ENCODE data around the gene DNAJC1. TPM values are rescaled to one million over a fixed set of nuclear protein-coding genes. Genes with fewer than 3 reads are reported as not detected.

DNAJC1 gene
- total RNA-seq, 1 experiment from 2014 or later, result 13.2 TPM

DNA sequence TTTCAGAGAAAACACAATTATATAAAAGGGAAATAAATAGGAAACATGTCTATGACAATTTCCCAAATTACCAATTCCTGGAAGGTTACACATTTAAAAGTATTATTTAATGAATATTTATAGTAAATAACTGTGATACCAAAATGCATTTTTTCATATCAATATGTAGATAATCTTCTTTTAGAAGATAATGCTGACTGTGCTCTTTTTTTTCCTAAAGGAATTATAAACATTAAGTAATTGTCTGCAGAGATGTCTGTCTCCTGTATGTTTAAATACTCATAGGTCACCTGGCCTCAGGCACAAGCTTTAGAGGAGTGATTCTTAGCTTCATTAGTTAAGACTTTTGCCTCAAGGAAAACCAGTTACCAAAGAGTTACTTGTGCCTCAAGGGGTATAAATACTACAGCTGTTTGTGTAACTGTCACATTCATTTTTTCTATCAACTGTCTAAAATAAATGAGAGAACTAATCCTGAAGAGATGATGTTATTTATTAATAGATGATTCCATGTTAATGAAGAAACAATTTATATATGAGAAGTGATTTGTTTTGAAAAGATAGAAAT lies 77.1 kb downstream of the DNAJC1 start (continued):
- TF ChIP-seq, protein P1, sequence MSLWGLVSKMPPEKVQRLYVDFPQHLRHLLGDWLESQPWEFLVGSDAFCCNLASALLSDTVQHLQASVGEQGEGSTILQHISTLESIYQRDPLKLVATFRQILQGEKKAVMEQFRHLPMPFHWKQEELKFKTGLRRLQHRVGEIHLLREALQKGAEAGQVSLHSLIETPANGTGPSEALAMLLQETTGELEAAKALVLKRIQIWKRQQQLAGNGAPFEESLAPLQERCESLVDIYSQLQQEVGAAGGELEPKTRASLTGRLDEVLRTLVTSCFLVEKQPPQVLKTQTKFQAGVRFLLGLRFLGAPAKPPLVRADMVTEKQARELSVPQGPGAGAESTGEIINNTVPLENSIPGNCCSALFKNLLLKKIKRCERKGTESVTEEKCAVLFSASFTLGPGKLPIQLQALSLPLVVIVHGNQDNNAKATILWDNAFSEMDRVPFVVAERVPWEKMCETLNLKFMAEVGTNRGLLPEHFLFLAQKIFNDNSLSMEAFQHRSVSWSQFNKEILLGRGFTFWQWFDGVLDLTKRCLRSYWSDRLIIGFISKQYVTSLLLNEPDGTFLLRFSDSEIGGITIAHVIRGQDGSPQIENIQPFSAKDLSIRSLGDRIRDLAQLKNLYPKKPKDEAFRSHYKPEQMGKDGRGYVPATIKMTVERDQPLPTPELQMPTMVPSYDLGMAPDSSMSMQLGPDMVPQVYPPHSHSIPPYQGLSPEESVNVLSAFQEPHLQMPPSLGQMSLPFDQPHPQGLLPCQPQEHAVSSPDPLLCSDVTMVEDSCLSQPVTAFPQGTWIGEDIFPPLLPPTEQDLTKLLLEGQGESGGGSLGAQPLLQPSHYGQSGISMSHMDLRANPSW (CRISPR knock-in tag; conservative IDR thresholded peaks at IDR 0.05; ENCODE audit: low read depth), result no peak
- TF ChIP-seq ZNF219 (CRISPR knock-in tag; IDR thresholded peaks at IDR 0.05; ENCODE audit: borderline replicate concordance) (no peak), ERG (CRISPR knock-in tag; IDR thresholded peaks at IDR 0.05) (no peak)

- Mint-ChIP-seq H3K4me1 (peaks cover 37% of the 10 kb centered on the region), H3K4me3 (no peak overlapping the region), H3K9me3 (no peaks in the 10 kb centered on the region), H3K27me3 (ENCODE audit: low read depth) (no peaks in the 10 kb centered on the region), H3K27ac (no peak overlapping the region), H3K36me3 (no peaks in the 10 kb centered on the region)
- CTCF ChIA-PET, result no interaction called here
- POLR2A ChIA-PET, result no interaction called here
- ATAC-seq (no peak), DNase-seq (ENCODE audit: low spot score) (no peak)
- TF ChIP-seq ZNF121 (CRISPR knock-in tag; IDR thresholded peaks at IDR 0.05), result peak; percentile 79; the same call in 1 of the 2 replicates
- TF ChIP-seq, protein P2, sequence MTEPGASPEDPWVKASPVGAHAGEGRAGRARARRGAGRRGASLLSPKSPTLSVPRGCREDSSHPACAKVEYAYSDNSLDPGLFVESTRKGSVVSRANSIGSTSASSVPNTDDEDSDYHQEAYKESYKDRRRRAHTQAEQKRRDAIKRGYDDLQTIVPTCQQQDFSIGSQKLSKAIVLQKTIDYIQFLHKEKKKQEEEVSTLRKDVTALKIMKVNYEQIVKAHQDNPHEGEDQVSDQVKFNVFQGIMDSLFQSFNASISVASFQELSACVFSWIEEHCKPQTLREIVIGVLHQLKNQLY (CRISPR knock-in tag; IDR thresholded peaks at IDR 0.05), result no peak
- no peak for TF ChIP-seq ZNF532 (CRISPR knock-in tag; IDR thresholded peaks at IDR 0.05; ENCODE audit: borderline replicate concordance)
- TF ChIP-seq, protein P3, sequence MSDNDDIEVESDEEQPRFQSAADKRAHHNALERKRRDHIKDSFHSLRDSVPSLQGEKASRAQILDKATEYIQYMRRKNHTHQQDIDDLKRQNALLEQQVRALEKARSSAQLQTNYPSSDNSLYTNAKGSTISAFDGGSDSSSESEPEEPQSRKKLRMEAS (CRISPR knock-in tag; IDR thresholded peaks at IDR 0.05), result no peak
Measured at GRCh38 chr10:21925851-21926250, 77.7 kb downstream of the DNAJC1 start.

- ChIA-PET CTCF (no interaction called here), POLR2A (no interaction called here)
- Mint-ChIP-seq H3K27ac (no peak overlapping the region), H3K9me3 (no peaks in the 10 kb centered on the region), H3K36me3 (no peaks in the 10 kb centered on the region), H3K27me3 (ENCODE audit: low read depth) (no peaks in the 10 kb centered on the region), H3K4me3 (no peak overlapping the region), H3K4me1 (peaks cover 42% of the 10 kb centered on the region)
- DNase-seq (ENCODE audit: low spot score), result no peak
- no peak for ATAC-seq
- no peak for TF ChIP-seq ZNF532 (CRISPR knock-in tag; IDR thresholded peaks at IDR 0.05; ENCODE audit: borderline replicate concordance)
- TF ChIP-seq CDX4 (CRISPR knock-in tag; IDR thresholded peaks at IDR 0.05; ENCODE audit: borderline replicate concordance), result no peak
- no peak for TF ChIP-seq NR2C2 (CRISPR knock-in tag; IDR thresholded peaks at IDR 0.05)
- TF ChIP-seq ZNF396 (CRISPR knock-in tag; IDR thresholded peaks at IDR 0.05; ENCODE audit: borderline replicate concordance), result no peak
- no peak for TF ChIP-seq NFYB (CRISPR knock-in tag; conservative IDR thresholded peaks at IDR 0.05; ENCODE audit: low read depth)
- no peak for TF ChIP-seq E2F4 (CRISPR knock-in tag; IDR thresholded peaks at IDR 0.05; ENCODE audit: borderline replicate concordance, low read depth)
- TF ChIP-seq TEAD1 (CRISPR knock-in tag; IDR thresholded peaks at IDR 0.05), result no peak
- TF ChIP-seq CREM (CRISPR knock-in tag; IDR thresholded peaks at IDR 0.05), result no peak
- TF ChIP-seq KAT7 (CRISPR knock-in tag; IDR thresholded peaks at IDR 0.05; ENCODE audit: borderline replicate concordance), result no peak
- no peak for TF ChIP-seq IRF2 (CRISPR knock-in tag; IDR thresholded peaks at IDR 0.05; ENCODE audit: borderline replicate concordance, low read depth)
Measured at GRCh38 chr10:21924511-21924910, 79.0 kb downstream of the DNAJC1 start.

Data from WTC11 (cell line).